Left lung (tissue), 10 donors: ENCODE measurements around the gene ACTN4. TPM values are rescaled to one million over a fixed set of nuclear protein-coding genes. Genes with fewer than 3 reads are reported as not detected.

Experiments used
- ATAC-seq: fragments of 200-7000 bp; cut with Tn5 transposase; one replicate; pipeline ENCODE4 v1.9.1; 2020; ENCODE audit warnings: moderate library complexity
- DNase-seq, 4 donors: peaks; one replicate each; pipeline ENCODE4 v3.0.0-alpha.2; 2013 to 2020
- H3K27ac ChIP-seq, 2 donors: fragments of 200-600 bp; sonication (generic) in 1 of 2; one replicate each; pipeline versions ENCODE4 v1.5.0 to v1.8.0; 2020 to 2021
- H3K27me3 ChIP-seq, 2 donors: fragments of 200-600 bp; sonication (generic) in 1 of 2; one replicate each; pipeline versions ENCODE4 v1.5.0 to v1.8.0; 2020 to 2021
- H3K36me3 ChIP-seq, 2 donors: fragments of 200-600 bp; sonication (generic) in 1 of 2; one replicate each; pipeline versions ENCODE4 v1.5.0 to v1.8.0; 2020 to 2021
- H3K4me1 ChIP-seq, 2 donors: fragments of 200-600 bp; one replicate each; pipeline ENCODE4 v1.8.0; 2021
- H3K4me3 ChIP-seq, 2 donors: fragments of 200-600 bp; sonication (generic) in 1 of 2; one replicate each; pipeline versions ENCODE4 v1.5.0 to v1.8.0; 2020 to 2021; ENCODE audit warnings: mild to moderate bottlenecking in 1 of 2
- H3K9me3 ChIP-seq, 2 donors: fragments of 200-600 bp; sonication (generic) in 1 of 2; one replicate each; pipeline versions ENCODE4 v1.5.0 to v1.8.0; 2020 to 2021
- CTCF ChIP-seq, 2 donors: fragments of 200-600 bp; sonication (generic) in 1 of 2; IDR thresholded peaks; one replicate each; pipeline versions ENCODE4 v1.5.0 to v1.8.0; 2021; ENCODE audit warnings: antibody characterized with exemption in 2 of 2
- intact Hi-C, 2 donors: fragments of 100-400 bp; cut with DNase I; formaldehyde crosslinking; loops; one replicate each; pipeline versions ENCODE4 v1.11.2 to v1.14.2; 2022
- polyA plus RNA-seq, 6 donors: library from polyadenylated mRNA; unstranded; fragments of 120-200 nt; gene quantifications; one replicate each; pipeline ENCODE4 v1.2.1, GENCODE V29; 2013; ENCODE audit not compliant: insufficient read length in 6 of 6
- total RNA-seq, 2 donors: library from RNA; stranded (reverse); fragmentation: NEBNext Ultra II Directional; extraction: Animal tissue kit (Norgen Biotek cat#: 25700); gene quantifications; one replicate each; pipeline ENCODE4 v1.2.1, GENCODE V29; 2021
- donor health status: DM: no; HTN: yes; CAD: no.
- donor health status: DM: no; HTN: no; CAD: no.

The ACTN4 gene
- total and polyA plus RNA-seq, 8 donors = 373 to 647 (median 402) TPM

DNA sequence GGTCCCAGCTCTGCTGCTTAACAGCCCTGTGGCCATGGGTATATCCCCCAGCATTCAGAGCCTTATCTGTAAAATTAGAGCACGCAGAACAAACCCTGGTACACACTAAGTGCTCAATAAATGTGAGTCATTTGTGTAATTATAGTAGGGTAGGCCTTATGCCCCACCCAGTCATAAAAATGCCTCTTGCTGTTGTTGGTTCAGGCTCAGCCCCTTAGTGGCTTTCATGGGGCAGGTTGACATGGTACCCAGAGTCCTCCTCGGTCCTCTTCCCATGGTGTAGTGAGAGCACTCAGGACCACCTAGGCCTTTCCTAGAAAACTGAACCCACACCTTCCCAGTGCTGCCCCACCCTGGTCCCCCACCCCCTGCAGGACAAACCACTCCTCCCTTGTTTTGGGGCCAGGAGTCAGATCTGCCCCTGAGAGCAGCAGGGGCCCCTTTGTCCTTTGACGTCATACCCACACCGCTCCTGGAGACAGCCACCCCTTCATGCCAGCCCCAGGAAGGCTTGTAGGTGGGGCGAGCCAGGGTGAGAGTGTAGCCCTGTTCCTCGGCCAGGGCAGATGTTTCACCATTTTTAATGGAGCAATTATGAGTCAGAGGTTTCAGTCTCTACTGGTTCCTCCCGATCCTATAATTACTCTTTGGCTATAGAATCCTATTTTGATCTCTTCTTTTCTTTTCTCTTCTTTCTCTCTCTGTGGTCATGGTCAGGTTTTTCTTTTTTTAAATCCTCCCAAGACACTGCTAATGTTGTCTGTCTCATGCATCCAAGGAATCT is 36.8 kb downstream of the ACTN4 start:
- Histone ChIP-seq H3K4me3 (no peak overlapping the region), H3K27ac (peak overlapping the region; percentile 86 to 96), H3K9me3 (no peaks in the 10 kb centered on the region), H3K36me3 (no peaks in the 10 kb centered on the region), H3K4me1 (peaks cover 43 to 100% of the 10 kb centered on the region in 2 donors), H3K27me3 (no peaks in the 10 kb centered on the region)
- intact Hi-C loops = no loop called here
- TF ChIP-seq CTCF (IDR thresholded peaks at IDR 0.05) = no peak
- ATAC-seq (peak; percentile 68), DNase-seq (peak in 1 of 4 donors; percentile 85)

- Histone ChIP-seq H3K4me1 (peaks cover 45 to 98% of the 10 kb centered on the region in 2 donors), H3K27me3 (no peaks in the 10 kb centered on the region), H3K9me3 (no peaks in the 10 kb centered on the region), H3K36me3 (peaks cover 0 to 2% of the 10 kb centered on the region in 2 donors), H3K27ac (peak overlapping the region; percentile 86 to 96), H3K4me3 (no peak overlapping the region)
- DNase-seq (no peak), ATAC-seq (no peak)
- intact Hi-C loops = no loop called here
- TF ChIP-seq CTCF (IDR thresholded peaks at IDR 0.05) = no peak
These were observed 37.6 kb downstream of the ACTN4 start for GRCh38 chr19:38684862-38685665.

DNA sequence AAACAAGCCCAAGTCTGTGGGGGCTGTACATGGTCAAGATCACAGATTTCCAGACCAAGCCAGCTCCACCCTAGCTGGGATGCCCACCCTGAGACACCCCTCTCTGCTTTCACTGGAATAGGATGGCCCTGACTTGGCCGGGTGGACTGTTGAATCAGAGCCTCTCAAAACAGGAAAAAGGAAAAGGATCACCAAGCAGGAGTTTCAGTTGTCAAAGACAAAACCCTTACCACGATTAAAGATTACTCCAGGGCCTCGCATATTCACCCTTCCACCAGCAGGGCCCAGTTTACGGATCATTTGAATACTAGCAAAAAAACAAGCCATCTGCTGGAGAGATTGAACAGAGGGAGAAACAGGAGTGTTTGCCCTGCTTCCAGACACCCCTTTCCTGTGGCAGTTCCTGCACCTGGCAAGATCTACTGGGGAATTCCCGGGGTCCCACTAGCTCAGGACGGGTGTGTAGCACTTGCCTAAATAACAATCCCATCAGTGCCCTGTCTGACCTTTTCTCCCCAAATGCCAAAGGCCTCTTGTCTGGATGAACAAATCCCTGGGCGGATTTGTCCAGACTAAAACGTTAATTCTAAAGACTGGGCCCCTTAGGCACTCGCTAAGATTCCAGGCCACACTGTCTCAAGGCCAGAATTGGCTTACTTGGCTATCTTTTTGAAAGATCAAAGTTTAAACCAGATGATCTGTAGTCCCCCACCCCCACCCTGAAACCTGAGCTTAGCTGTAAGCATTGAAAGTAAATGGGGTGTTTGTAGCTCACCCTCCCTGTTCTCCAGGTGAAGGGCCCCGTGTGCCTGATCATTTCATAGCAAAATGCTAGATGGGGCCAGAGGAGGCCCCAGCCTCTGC is 38.4 kb downstream of the ACTN4 start:
- peaks cover 45 to 98% of the 10 kb centered on the region in 2 donors for H3K4me1 ChIP-seq
- ATAC-seq = no peak

GRCh38 chr19:38686530-38686888 is 39.1 kb downstream of the ACTN4 start:
- ATAC-seq (no peak), DNase-seq (no peak)
- H3K27ac ChIP-seq = peak overlapping the region; percentile 86 to 96
- H3K9me3 ChIP-seq = no peaks in the 10 kb centered on the region
- H3K36me3 ChIP-seq = peaks cover 0 to 4% of the 10 kb centered on the region in 2 donors
- peaks cover 47 to 98% of the 10 kb centered on the region in 2 donors for H3K4me1 ChIP-seq
- no peak overlapping the region for H3K4me3 ChIP-seq
- intact Hi-C loops = no loop called here
- no peak for TF ChIP-seq CTCF (IDR thresholded peaks at IDR 0.05)
- H3K27me3 ChIP-seq = no peaks in the 10 kb centered on the region

More for the DNA sequence above, 38.4 kb downstream of the ACTN4 start:
- intact Hi-C loops = no loop called here
- peak overlapping the region; percentile 86 to 96 for H3K27ac ChIP-seq
- peaks cover 0 to 4% of the 10 kb centered on the region in 2 donors for H3K36me3 ChIP-seq
- TF ChIP-seq CTCF (IDR thresholded peaks at IDR 0.05) = peak; percentile 23 to 35
- H3K9me3 ChIP-seq = no peaks in the 10 kb centered on the region
- no peak overlapping the region for H3K4me3 ChIP-seq
- no peaks in the 10 kb centered on the region for H3K27me3 ChIP-seq
- DNase-seq = no peak
